ENCODE results near the gene LOX.

Gene LOX

DNA sequence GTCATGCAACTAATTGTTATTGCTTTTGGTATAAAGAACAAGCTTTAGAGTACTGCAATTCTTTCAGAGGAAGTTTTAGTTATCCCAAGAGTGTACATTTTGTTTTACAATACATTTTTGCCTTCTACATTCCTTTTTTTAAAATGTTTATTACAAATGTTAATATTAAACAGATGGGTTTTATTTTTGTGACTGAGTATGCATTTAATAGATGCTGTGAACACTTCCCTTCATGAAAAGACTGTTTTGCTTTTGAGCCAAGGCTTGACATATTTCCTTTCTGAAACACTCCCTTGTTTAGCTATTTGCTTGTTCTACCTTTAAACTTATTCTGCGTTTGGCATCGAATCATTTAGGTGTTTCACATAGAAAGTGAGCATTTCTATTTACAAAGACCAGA is 36.4 kb upstream of the LOX start:
- TF ChIP-seq NFIC (IDR thresholded peaks at IDR 0.05) (no peak), TEAD4 (IDR thresholded peaks at IDR 0.05) (no peak), EP300 (IDR thresholded peaks at IDR 0.05; ENCODE audit: borderline replicate concordance) (no peak), ZBTB7A (IDR thresholded peaks at IDR 0.05; ENCODE audit: low read depth) (no peak), EGR1 (IDR thresholded peaks at IDR 0.05) (no peak), CREB1 (IDR thresholded peaks at IDR 0.05; ENCODE audit: low read depth) (no peak), TAF1 (IDR thresholded peaks at IDR 0.05; ENCODE audit: low read depth) (no peak), CEBPB (IDR thresholded peaks at IDR 0.05) (no peak), FOXM1 (IDR thresholded peaks at IDR 0.05; ENCODE audit: borderline replicate concordance, low read depth) (no peak), YY1 (IDR thresholded peaks at IDR 0.05; ENCODE audit: low read depth) (no peak)
- TF ChIP-seq, protein P1, sequence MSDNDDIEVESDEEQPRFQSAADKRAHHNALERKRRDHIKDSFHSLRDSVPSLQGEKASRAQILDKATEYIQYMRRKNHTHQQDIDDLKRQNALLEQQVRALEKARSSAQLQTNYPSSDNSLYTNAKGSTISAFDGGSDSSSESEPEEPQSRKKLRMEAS (IDR thresholded peaks at IDR 0.05) = no peak
- TF ChIP-seq, protein P2, sequence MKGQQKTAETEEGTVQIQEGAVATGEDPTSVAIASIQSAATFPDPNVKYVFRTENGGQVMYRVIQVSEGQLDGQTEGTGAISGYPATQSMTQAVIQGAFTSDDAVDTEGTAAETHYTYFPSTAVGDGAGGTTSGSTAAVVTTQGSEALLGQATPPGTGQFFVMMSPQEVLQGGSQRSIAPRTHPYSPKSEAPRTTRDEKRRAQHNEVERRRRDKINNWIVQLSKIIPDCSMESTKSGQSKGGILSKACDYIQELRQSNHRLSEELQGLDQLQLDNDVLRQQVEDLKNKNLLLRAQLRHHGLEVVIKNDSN (IDR thresholded peaks at IDR 0.05) = no peak

DNA sequence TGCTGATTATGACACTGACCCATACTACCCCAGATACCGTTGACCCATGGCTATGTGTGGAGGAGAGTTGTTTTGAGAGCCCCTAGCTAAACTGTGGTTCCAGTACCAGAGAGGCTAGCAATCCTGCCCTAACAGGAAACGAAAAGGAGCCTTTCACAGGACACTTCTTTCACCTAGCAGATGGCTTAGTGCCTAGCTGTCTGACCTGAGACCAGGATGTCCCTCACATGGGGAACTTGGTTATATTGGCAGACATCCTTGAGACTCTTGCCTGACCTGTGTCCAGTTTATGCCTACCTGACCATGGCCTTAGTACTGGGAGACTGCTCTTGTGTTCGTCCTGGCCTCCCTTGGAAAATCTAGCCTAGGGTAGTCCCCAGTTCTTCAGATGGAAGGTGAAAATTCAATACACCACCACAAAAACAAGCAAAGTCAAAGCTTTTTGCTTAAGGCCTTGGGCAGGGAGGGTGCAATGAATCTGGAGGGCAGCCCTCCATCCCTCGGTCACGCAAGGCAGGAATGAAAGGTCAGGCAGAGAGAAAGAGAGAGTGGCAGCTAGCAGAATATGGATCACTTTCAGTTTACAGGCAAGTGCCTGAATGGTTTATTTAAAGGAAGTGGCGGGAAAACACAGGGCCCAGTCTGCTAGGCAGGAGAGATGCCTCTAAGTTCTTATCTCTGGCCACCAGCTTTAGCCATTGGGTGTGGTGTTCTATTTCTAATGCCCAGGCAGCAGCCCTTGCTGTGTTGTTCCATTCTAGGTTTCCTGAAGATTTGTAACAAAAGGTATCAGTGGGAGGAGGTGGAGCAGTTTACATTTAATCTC is 34.9 kb upstream of the LOX start:
- TF ChIP-seq FOXM1 (IDR thresholded peaks at IDR 0.05; ENCODE audit: borderline replicate concordance, low read depth) (no peak), TEAD4 (IDR thresholded peaks at IDR 0.05) (no peak)
- TF ChIP-seq, protein P1 (IDR thresholded peaks at IDR 0.05) = no peak

DNA sequence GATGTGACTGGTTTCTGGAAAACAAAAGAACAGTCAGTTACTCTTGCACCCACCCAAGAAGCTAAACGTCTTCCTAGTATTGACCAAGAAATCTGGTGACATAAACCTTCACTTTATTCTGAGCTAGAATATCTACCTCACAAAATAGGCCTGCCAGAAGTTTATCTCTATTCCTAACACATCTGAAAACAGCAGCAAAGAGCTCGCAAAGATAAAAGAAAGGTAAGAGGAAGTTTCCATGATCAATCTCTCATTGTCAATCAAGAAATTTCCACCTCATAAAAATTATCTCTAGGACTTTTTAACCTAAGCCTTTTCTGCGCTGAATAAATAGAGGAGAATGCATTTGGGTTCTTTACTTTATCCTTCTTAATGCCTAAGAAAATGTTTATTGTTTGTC is 34.0 kb upstream of the LOX start:
- no peak for TF ChIP-seq TAF1 (IDR thresholded peaks at IDR 0.05; ENCODE audit: low read depth)
- TF ChIP-seq TCF12 (IDR thresholded peaks at IDR 0.05; ENCODE audit: low read depth) = no peak

DNA sequence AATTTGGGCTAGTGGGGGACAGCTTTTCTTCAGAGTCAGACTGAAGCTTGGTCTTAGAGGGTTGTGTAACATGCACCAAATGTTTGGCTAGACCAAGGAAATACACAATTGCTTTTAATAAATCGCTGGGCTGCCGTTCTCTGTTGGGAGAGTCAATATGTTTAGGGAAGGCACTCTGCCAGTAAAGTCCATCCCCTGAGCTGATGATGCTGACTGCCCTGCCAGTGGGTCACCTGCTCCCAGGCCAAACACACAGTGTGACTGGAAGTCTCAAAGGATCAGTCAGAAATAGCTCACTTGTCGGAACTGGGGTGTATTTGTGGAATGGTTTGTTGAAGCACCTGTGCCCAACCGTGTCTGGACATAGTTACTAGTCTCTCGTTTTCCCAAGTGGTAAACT is 33.4 kb upstream of the LOX start:
- TF ChIP-seq NFIC (IDR thresholded peaks at IDR 0.05) (no peak), CREB1 (IDR thresholded peaks at IDR 0.05; ENCODE audit: low read depth) (no peak), TAF1 (IDR thresholded peaks at IDR 0.05; ENCODE audit: low read depth) (no peak), FOXM1 (IDR thresholded peaks at IDR 0.05; ENCODE audit: borderline replicate concordance, low read depth) (no peak), YY1 (IDR thresholded peaks at IDR 0.05; ENCODE audit: low read depth) (no peak)
- TF ChIP-seq, protein P1 (IDR thresholded peaks at IDR 0.05) = no peak

DNA sequence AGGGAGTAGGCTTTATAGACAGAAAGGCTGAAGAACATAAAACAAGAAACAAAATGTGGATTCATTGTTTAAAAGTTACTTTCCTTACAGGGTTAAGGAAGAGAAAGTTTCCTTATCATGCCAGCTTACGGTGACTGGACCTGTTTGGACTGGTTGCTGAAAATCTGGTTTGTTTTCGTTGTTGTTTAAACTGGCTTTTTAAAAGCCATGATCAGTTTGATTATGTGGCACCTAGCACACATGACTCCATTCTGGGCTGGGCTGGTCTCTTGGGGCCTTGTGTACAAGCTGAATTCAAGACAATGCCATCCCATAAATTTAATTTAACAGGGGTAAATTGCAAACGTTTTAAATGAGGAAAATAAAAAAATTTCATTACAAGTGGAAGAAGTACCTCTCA is 32.9 kb upstream of the LOX start:
- TF ChIP-seq TAF1 (IDR thresholded peaks at IDR 0.05; ENCODE audit: low read depth) = no peak
- TF ChIP-seq, protein P3, sequence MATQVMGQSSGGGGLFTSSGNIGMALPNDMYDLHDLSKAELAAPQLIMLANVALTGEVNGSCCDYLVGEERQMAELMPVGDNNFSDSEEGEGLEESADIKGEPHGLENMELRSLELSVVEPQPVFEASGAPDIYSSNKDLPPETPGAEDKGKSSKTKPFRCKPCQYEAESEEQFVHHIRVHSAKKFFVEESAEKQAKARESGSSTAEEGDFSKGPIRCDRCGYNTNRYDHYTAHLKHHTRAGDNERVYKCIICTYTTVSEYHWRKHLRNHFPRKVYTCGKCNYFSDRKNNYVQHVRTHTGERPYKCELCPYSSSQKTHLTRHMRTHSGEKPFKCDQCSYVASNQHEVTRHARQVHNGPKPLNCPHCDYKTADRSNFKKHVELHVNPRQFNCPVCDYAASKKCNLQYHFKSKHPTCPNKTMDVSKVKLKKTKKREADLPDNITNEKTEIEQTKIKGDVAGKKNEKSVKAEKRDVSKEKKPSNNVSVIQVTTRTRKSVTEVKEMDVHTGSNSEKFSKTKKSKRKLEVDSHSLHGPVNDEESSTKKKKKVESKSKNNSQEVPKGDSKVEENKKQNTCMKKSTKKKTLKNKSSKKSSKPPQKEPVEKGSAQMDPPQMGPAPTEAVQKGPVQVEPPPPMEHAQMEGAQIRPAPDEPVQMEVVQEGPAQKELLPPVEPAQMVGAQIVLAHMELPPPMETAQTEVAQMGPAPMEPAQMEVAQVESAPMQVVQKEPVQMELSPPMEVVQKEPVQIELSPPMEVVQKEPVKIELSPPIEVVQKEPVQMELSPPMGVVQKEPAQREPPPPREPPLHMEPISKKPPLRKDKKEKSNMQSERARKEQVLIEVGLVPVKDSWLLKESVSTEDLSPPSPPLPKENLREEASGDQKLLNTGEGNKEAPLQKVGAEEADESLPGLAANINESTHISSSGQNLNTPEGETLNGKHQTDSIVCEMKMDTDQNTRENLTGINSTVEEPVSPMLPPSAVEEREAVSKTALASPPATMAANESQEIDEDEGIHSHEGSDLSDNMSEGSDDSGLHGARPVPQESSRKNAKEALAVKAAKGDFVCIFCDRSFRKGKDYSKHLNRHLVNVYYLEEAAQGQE (IDR thresholded peaks at IDR 0.05; ENCODE audit: low read depth) = no peak
- TF ChIP-seq, protein P1 (IDR thresholded peaks at IDR 0.05) = no peak

DNA sequence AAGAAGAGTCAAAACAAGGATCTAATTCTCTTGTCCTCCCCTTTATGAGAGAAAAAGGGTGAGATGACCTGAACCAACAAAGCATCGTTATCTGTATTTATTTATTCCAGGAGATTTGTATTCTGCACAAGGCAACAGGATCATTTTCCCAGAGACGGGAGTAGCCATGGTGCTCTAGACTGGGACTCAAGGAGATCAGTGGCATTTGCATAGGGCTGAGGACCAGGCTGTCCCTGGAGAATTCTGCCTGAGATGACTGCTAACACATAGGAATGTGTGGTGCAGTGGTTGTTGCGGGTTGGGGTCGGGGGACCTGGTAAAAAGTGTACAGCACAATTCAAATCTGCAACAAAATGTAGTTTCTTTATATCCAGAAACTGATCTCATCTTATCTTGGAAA is 29.0 kb upstream of the LOX start:
- no peak for TF ChIP-seq TEAD4 (IDR thresholded peaks at IDR 0.05)
- TF ChIP-seq NFIC (IDR thresholded peaks at IDR 0.05) = no peak
- no peak for TF ChIP-seq RAD21 (IDR thresholded peaks at IDR 0.05; ENCODE audit: low read depth)
- TF ChIP-seq, protein P3 (IDR thresholded peaks at IDR 0.05; ENCODE audit: low read depth) = no peak
- TF ChIP-seq YY1 (IDR thresholded peaks at IDR 0.05; ENCODE audit: low read depth) = no peak
- TF ChIP-seq EP300 (IDR thresholded peaks at IDR 0.05; ENCODE audit: borderline replicate concordance) = no peak
- TF ChIP-seq FOXM1 (IDR thresholded peaks at IDR 0.05; ENCODE audit: borderline replicate concordance, low read depth) = no peak
- TF ChIP-seq EGR1 (IDR thresholded peaks at IDR 0.05) = no peak
- no peak for TF ChIP-seq TCF12 (IDR thresholded peaks at IDR 0.05; ENCODE audit: low read depth)
- TF ChIP-seq ZBTB7A (IDR thresholded peaks at IDR 0.05; ENCODE audit: low read depth) = no peak
- no peak for TF ChIP-seq TAF1 (IDR thresholded peaks at IDR 0.05; ENCODE audit: low read depth)
- TF ChIP-seq CREB1 (IDR thresholded peaks at IDR 0.05; ENCODE audit: low read depth) = no peak
- TF ChIP-seq, protein P1 (IDR thresholded peaks at IDR 0.05) = no peak
- no peak for TF ChIP-seq CEBPB (IDR thresholded peaks at IDR 0.05)
- TF ChIP-seq, protein P2 (IDR thresholded peaks at IDR 0.05) = no peak
